ENCODE data around the gene FNDC5. TPM values are rescaled to one million over a fixed set of nuclear protein-coding genes. Genes with fewer than 3 reads are reported as not detected.

Gene FNDC5
- total RNA-seq, 2 experiments from 2014 or later: not detected

DNA sequence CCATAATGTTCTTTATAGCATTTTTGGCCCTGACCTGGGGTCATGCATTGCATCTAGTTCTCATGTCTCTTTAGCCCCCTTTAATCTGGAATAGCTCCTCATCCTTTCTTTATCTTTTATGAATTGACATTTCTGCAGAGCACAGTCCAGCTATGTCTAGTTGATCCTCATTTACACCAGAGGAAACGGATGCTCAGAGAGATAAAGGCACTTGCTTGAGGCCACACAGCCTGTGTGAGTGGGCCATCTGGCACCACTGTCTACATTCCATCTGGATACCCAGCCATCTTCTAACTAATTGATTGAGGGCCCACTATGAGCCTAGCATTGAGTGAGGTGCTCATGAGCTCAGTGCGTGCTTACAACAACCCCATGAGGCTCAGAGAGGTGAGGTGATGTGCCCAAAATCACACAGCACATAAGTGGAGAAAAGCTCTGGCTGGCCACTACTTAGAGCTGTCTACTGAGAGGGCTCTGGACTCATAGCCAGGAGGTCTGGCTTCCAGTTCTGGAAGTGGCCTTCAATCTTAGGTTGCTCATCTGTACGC, 19.1 kb upstream of the FNDC5 start:
- Histone ChIP-seq H3K4me1 (ENCODE audit: insufficient read depth, low read length) (peaks cover 28% of the 10 kb centered on the region), H3K36me3 (ENCODE audit: insufficient read depth, low read length) (no peaks in the 10 kb centered on the region), H3K9me3 (ENCODE audit: control insufficient read depth in 1 of 2, insufficient read depth in 1 of 2, low read length in 2 of 2) (peaks cover 0 to 31% of the 10 kb centered on the region in 2 experiments), H3K27me3 (ENCODE audit: control insufficient read depth in 1 of 2, insufficient read depth in 2 of 2, low read length in 2 of 2) (peaks cover 67 to 94% of the 10 kb centered on the region in 2 experiments), H3K27ac (ENCODE audit: low read depth in 1 of 2, low read length in 2 of 2) (no peak overlapping the region), H3K4me3 (ENCODE audit: low read length) (no peak overlapping the region)
- ATAC-seq (ENCODE audit: poor library complexity): no peak
- Mint-ChIP-seq H3K9me3 (no peaks in the 10 kb centered on the region), H3K4me3 (no peak overlapping the region), H3K27me3 (peaks cover 93% of the 10 kb centered on the region), H3K36me3 (ENCODE audit: low read depth) (no peaks in the 10 kb centered on the region), H3K4me1 (ENCODE audit: low read depth) (peaks cover 11% of the 10 kb centered on the region), H3K27ac (no peak overlapping the region)
- intact Hi-C loops (cut with DNase I, micrococcal nuclease): no loop called here
- ChIA-PET CTCF (no interaction called here), POLR2A (no interaction called here)
- no peak for TF ChIP-seq CTCF (IDR thresholded peaks at IDR 0.05)
- DNase-seq: no peak

GRCh38 chr1:32888677-32889420, 18.1 kb upstream of the FNDC5 start:
- H3K9me3 ChIP-seq (ENCODE audit: control insufficient read depth in 1 of 2, insufficient read depth in 1 of 2, low read length in 2 of 2): peaks cover 0 to 28% of the 10 kb centered on the region in 2 experiments
- H3K27me3 ChIP-seq (ENCODE audit: control insufficient read depth in 1 of 2, insufficient read depth in 2 of 2, low read length in 2 of 2): peaks cover 72 to 97% of the 10 kb centered on the region in 2 experiments
- H3K4me3 Mint-ChIP-seq: no peak overlapping the region
- no peak overlapping the region for H3K4me3 ChIP-seq (ENCODE audit: low read length)
- peaks cover 26% of the 10 kb centered on the region for H3K4me1 ChIP-seq (ENCODE audit: insufficient read depth, low read length)
- no peaks in the 10 kb centered on the region for H3K36me3 ChIP-seq (ENCODE audit: insufficient read depth, low read length)
- TF ChIP-seq CTCF (IDR thresholded peaks at IDR 0.05): no peak
- no peaks in the 10 kb centered on the region for H3K36me3 Mint-ChIP-seq (ENCODE audit: low read depth)
- no peak for ATAC-seq (ENCODE audit: poor library complexity)
- H3K27me3 Mint-ChIP-seq: peaks cover 91% of the 10 kb centered on the region
- no peaks in the 10 kb centered on the region for H3K9me3 Mint-ChIP-seq
- no peak overlapping the region for H3K27ac Mint-ChIP-seq
- intact Hi-C loops (cut with DNase I, micrococcal nuclease): no loop called here
- no peak for DNase-seq
- H3K4me1 Mint-ChIP-seq (ENCODE audit: low read depth): peaks cover 11% of the 10 kb centered on the region
- CTCF ChIA-PET: no interaction called here
- no peak overlapping the region for H3K27ac ChIP-seq (ENCODE audit: low read depth in 1 of 2, low read length in 2 of 2)
- POLR2A ChIA-PET: interaction anchor here (0.5 kb wide), 1 partner anchor 88 kb away, joined by 3 read pairs; no protein-coding TSS in a partner anchor

DNA sequence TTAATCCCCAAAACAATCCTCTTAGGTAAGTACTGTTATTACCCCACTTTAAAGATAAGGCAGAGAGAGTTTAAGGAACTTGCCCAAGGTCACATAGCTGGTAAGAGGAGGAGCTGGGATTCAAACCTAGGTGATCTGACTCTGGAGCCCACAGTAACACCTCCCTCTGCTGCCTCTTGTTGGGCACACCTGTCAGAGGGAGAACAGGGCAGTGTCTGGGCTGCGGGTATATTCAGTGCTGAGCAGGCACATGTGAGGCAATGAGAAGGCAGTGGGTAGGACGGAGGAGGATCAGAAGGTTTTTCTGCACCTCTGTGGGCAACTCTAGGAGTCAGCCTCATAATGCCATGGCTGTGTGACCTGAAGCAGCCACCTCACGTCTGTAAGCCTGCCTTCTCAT, 17.4 kb upstream of the FNDC5 start:
- H3K4me1 ChIP-seq (ENCODE audit: insufficient read depth, low read length): peaks cover 19% of the 10 kb centered on the region
- DNase-seq (no peak), ATAC-seq (ENCODE audit: poor library complexity) (no peak)
- Mint-ChIP-seq H3K4me3 (no peak overlapping the region), H3K9me3 (no peaks in the 10 kb centered on the region), H3K27me3 (peaks cover 91% of the 10 kb centered on the region), H3K27ac (no peak overlapping the region), H3K36me3 (ENCODE audit: low read depth) (no peaks in the 10 kb centered on the region), H3K4me1 (ENCODE audit: low read depth) (peaks cover 11% of the 10 kb centered on the region)
- H3K27me3 ChIP-seq (ENCODE audit: control insufficient read depth in 1 of 2, insufficient read depth in 2 of 2, low read length in 2 of 2): peaks cover 68 to 97% of the 10 kb centered on the region in 2 experiments
- intact Hi-C loops (cut with DNase I, micrococcal nuclease): no loop called here
- ChIA-PET POLR2A (no interaction called here), CTCF (no interaction called here)
- H3K27ac ChIP-seq (ENCODE audit: low read depth in 1 of 2, low read length in 2 of 2): no peak overlapping the region
- no peak overlapping the region for H3K4me3 ChIP-seq (ENCODE audit: low read length)
- H3K9me3 ChIP-seq (ENCODE audit: control insufficient read depth in 1 of 2, insufficient read depth in 1 of 2, low read length in 2 of 2): peaks cover 0 to 27% of the 10 kb centered on the region in 2 experiments
- no peak for TF ChIP-seq CTCF (IDR thresholded peaks at IDR 0.05)
- no peaks in the 10 kb centered on the region for H3K36me3 ChIP-seq (ENCODE audit: insufficient read depth, low read length)

Measured in CD4-positive, alpha-beta T cell (primary cell).